ENCODE measurements around the gene OPTN.
"Not testable (repeated sequence)": the region's sequence is repeated elsewhere in the genome, so short reads cannot be mapped to it uniquely, and the experiment has no call there.

GRCh38 chr10:13083700-13084099, 16.3 kb upstream of the OPTN start:
- TF ChIP-seq CTCF, POLR2A (IDR thresholded peaks at IDR 0.05): not testable (repeated sequence)
